H1 (cell line): Measurements from ENCODE around the gene DKC1. TPM values are rescaled to one million over a fixed set of nuclear protein-coding genes. Genes with fewer than 3 reads are reported as not detected.

Experiments
- CTCF ChIA-PET: fragments of 300-600 bp; sonication (Branson Sonifier 250); formaldehyde crosslinking; loops from one replicate; lab custom pipeline; 2021; ENCODE audit not compliant: partially characterized antibody; lab: Charles Lee
- POLR2A ChIA-PET: fragments of 300-600 bp; sonication (Branson Sonifier 250); formaldehyde crosslinking; loops from one replicate; lab custom pipeline; 2021; ENCODE audit warnings: inconsistent platforms; ENCODE audit not compliant: partially characterized antibody; lab: Charles Lee
- DNase-seq, 2 experiments: peaks; one replicate each; pipeline versions ENCODE4 v3.0.0 to v3.0.0-alpha.2; 2010 to 2022; ENCODE audit warnings: low spot score in 2 of 2, low read depth in 1 of 2, mixed read lengths in 1 of 2
- FAIRE-seq: peaks from 2 replicates; lab custom pipeline; 2011; peaks lifted over from hg19 to GRCh38; lab: Jason Lieb, UNC
- H2AFZ ChIP-seq: 2 replicates; pipeline ENCODE4 v1.8.1; 2012; ENCODE audit warnings: low read length, inconsistent platforms
- H2AK5ac ChIP-seq: 2 replicates; pipeline ENCODE4 v1.6.1; 2013; ENCODE audit warnings: low read depth, low read length
- H2BK120ac ChIP-seq: replicated peaks from 2 replicates; pipeline ENCODE3; 2013; ENCODE audit warnings: low read depth, low read length, inconsistent platforms
- H2BK12ac ChIP-seq: 2 replicates; pipeline ENCODE4 v1.6.1; 2013; ENCODE audit warnings: low read depth, low read length
- H2BK15ac ChIP-seq: 2 replicates; pipeline ENCODE4 v1.6.1; 2013; ENCODE audit warnings: low read length
- H2BK20ac ChIP-seq: 2 replicates; pipeline ENCODE4 v1.6.1; 2013; ENCODE audit warnings: low read length
- H2BK5ac ChIP-seq: 2 replicates; pipeline ENCODE4 v1.6.1; 2013; ENCODE audit warnings: low read depth, low read length
- H3K14ac ChIP-seq: 2 replicates; pipeline ENCODE4 v1.6.1; 2013; ENCODE audit warnings: inconsistent platforms; ENCODE audit not compliant: insufficient read length
- H3K18ac ChIP-seq: 2 replicates; pipeline ENCODE4 v1.6.1; 2013; ENCODE audit warnings: low read length; ENCODE audit errors: extremely low read depth
- H3K23ac ChIP-seq: 2 replicates; pipeline ENCODE4 v1.6.1; 2013; ENCODE audit warnings: inconsistent platforms; ENCODE audit not compliant: insufficient read length
- H3K23me2 ChIP-seq: 2 replicates; pipeline ENCODE4 v1.6.1; 2013; ENCODE audit warnings: low read depth, low read length
- H3K27ac ChIP-seq: 2 replicates; pipeline ENCODE4 v1.6.1; 2011; ENCODE audit warnings: low read depth, low read length, inconsistent platforms
- H3K27me3 ChIP-seq, 4 experiments: replicated peaks in 1 of 4; 1 replicate in 1 of 4; 2 replicates in 3 of 4; pipeline versions ENCODE4 v1.6.1 to v1.8.1; 2011 to 2013; ENCODE audit warnings: low read length in 3 of 4, mild to moderate bottlenecking in 3 of 4, inconsistent platforms in 2 of 4, mixed read lengths in 2 of 4, moderate library complexity in 1 of 4; ENCODE audit not compliant: control insufficient read depth in 3 of 4, insufficient read depth in 3 of 4; ENCODE audit errors: extremely low read depth in 1 of 4
- H3K36me3 ChIP-seq, 4 experiments: 2 replicates each; pipeline versions ENCODE4 v1.6.1 to v1.8.1; 2011 to 2013; ENCODE audit warnings: mild to moderate bottlenecking in 4 of 4, low read length in 3 of 4, moderate library complexity in 2 of 4, control low read depth in 1 of 4, inconsistent platforms in 1 of 4; ENCODE audit not compliant: insufficient read depth in 4 of 4, control insufficient read depth in 2 of 4
- H3K4ac ChIP-seq: replicated peaks from 2 replicates; pipeline ENCODE3; 2013; ENCODE audit warnings: low read length, low read depth, mixed read lengths, inconsistent platforms; ENCODE audit not compliant: insufficient read length
- H3K4me1 ChIP-seq, 4 experiments: replicated peaks in 1 of 4; 1 replicate in 1 of 4; 2 replicates in 3 of 4; pipeline versions ENCODE4 v1.6.1 to v1.8.1; 2011 to 2013; ENCODE audit warnings: low read length in 3 of 4, inconsistent platforms in 2 of 4, mixed read lengths in 1 of 4; ENCODE audit not compliant: insufficient read depth in 4 of 4, control insufficient read depth in 3 of 4
- H3K4me2 ChIP-seq, 2 experiments: 2 replicates each; pipeline versions ENCODE4 v1.6.1 to v1.8.1; 2011 to 2013; ENCODE audit warnings: low read depth in 2 of 2, low read length in 2 of 2, control low read depth in 1 of 2, inconsistent platforms in 1 of 2, mild to moderate bottlenecking in 1 of 2; ENCODE audit not compliant: insufficient read depth in 1 of 2
- H3K4me3 ChIP-seq, 4 experiments: fragments of 200-600, 300-600 bp in 1 of 4; sonication (generic), shearing (Covaris generic), sonication (Bioruptor Twin) in 1 of 4; 2 replicates each; pipeline versions ENCODE4 v1.5.1 to v1.8.1; 2011 to 2016; ENCODE audit warnings: low read length in 4 of 4, low read depth in 3 of 4, control low read depth in 2 of 4, inconsistent platforms in 2 of 4, mild to moderate bottlenecking in 2 of 4, mixed read lengths in 1 of 4, moderate library complexity in 1 of 4; ENCODE audit not compliant: insufficient read depth in 2 of 4; ENCODE audit errors: extremely low read depth in 1 of 4
- H3K56ac ChIP-seq: replicated peaks from 2 replicates; pipeline ENCODE3; 2013; ENCODE audit warnings: low read depth, mild to moderate bottlenecking, mixed read lengths, low read length, inconsistent platforms; ENCODE audit not compliant: insufficient read length
- H3K79me1 ChIP-seq: 2 replicates; pipeline ENCODE4 v1.6.1; 2013; ENCODE audit warnings: low read depth, low read length, control low read depth
- H3K79me2 ChIP-seq, 2 experiments: 2 replicates each; pipeline versions ENCODE4 v1.6.1 to v1.8.1; 2012 to 2013; ENCODE audit warnings: low read length in 2 of 2, mild to moderate bottlenecking in 2 of 2, inconsistent platforms in 1 of 2; ENCODE audit not compliant: insufficient read depth in 2 of 2, control insufficient read depth in 1 of 2
- H3K9ac ChIP-seq, 4 experiments: replicated peaks in 1 of 4; 1 replicate in 1 of 4; 2 replicates in 3 of 4; pipeline versions ENCODE4 v1.6.1 to v1.8.1; 2011 to 2013; ENCODE audit warnings: low read depth in 3 of 4, low read length in 3 of 4, control low read depth in 2 of 4, mild to moderate bottlenecking in 2 of 4, moderate library complexity in 2 of 4, inconsistent platforms in 1 of 4; ENCODE audit errors: extremely low read depth in 1 of 4
- H3K9me3 ChIP-seq, 2 experiments: 2 replicates each; pipeline versions ENCODE4 v1.6.1 to v1.8.1; 2012 to 2013; ENCODE audit warnings: mild to moderate bottlenecking in 2 of 2, moderate library complexity in 2 of 2, control low read depth in 1 of 2, inconsistent platforms in 1 of 2, low read depth in 1 of 2, low read length in 1 of 2, mixed read lengths in 1 of 2; ENCODE audit not compliant: insufficient read depth in 2 of 2
- H4K20me1 ChIP-seq, 2 experiments: replicated peaks in 1 of 2; 2 replicates each; pipeline versions ENCODE3 to v1.8.1; 2011 to 2013; ENCODE audit warnings: inconsistent platforms in 2 of 2, low read length in 2 of 2, mild to moderate bottlenecking in 1 of 2; ENCODE audit not compliant: insufficient read depth in 2 of 2, control insufficient read depth in 1 of 2
- H4K5ac ChIP-seq: 2 replicates; pipeline ENCODE4 v1.6.1; 2013; ENCODE audit warnings: low read length, low read depth, mixed read lengths, inconsistent platforms; ENCODE audit not compliant: insufficient read length
- H4K8ac ChIP-seq: 2 replicates; pipeline ENCODE4 v1.8.0; 2013; ENCODE audit warnings: mild to moderate bottlenecking, moderate library complexity, low read length, inconsistent platforms; ENCODE audit not compliant: insufficient read depth; ENCODE audit errors: extremely low read depth
- H4K91ac ChIP-seq: replicated peaks from 2 replicates; pipeline ENCODE3; 2013; ENCODE audit warnings: low read length, mixed read lengths, inconsistent platforms; ENCODE audit not compliant: insufficient read length
- ASH2L ChIP-seq: fragments of 200-600, 300-600 bp; sonication (generic); IDR thresholded peaks from one replicate; pipeline ENCODE4 v1.7.1; 2017; ENCODE audit warnings: low read length
- CBX5 ChIP-seq: fragments of 300-800, 300-1000 bp; sonication (generic); IDR thresholded peaks from 2 replicates; pipeline ENCODE4 v1.7.1; 2016; ENCODE audit warnings: antibody characterized with exemption, low read length, low read depth
- HDAC6 ChIP-seq: IDR thresholded peaks from one replicate; pipeline ENCODE4 v1.7.1; 2012; ENCODE audit warnings: low read depth, mild to moderate bottlenecking, inconsistent platforms, low read length, moderate library complexity
- TAF1 ChIP-seq: IDR thresholded peaks from 2 replicates; pipeline ENCODE4 v1.6.1; 2011; ENCODE audit warnings: mild to moderate bottlenecking, low read depth, low read length
- WGBS, 2 experiments: shearing (Covaris generic) in 1 of 2; methylation state at CpG; one replicate each; pipeline versions ENCODE4 v1.1.6 to v1.1.7; 2013 to 2015; ENCODE audit warnings: low lambda C conversion rate in 2 of 2, mixed read lengths in 2 of 2, inconsistent platforms in 1 of 2, low coverage in 1 of 2, missing lambda C conversion rate in 1 of 2; ENCODE audit not compliant: insufficient replicate concordance in 2 of 2, insufficient coverage in 1 of 2, insufficient read length in 1 of 2; ENCODE audit errors: extremely low coverage in 1 of 2, missing lambda C conversion rate in 1 of 2; 5-methylcytosine and 5-hydroxymethylcytosine counted together
- polyA plus RNA-seq, 7 experiments: library from polyadenylated mRNA; depleted of rRNA in 3 of 7; stranded (reverse) in 5 of 7; unstranded in 2 of 7; fragments of >200 nt in 5 of 7; fragments of 200-250 nt in 2 of 7; gene quantifications; 1 replicate in 5 of 7; 2 replicates in 1 of 7; 4 replicates in 1 of 7; pipeline versions ENCODE4 v1.2.1 to v1.2.3, GENCODE V29; 2011 to 2013; ENCODE audit warnings: missing spikeins in 2 of 7, mixed read lengths in 2 of 7
- total RNA-seq: library from RNA; stranded (reverse); fragmentation: NEBNext Ultra II Directional; extraction: Animal tissue kit (Norgen Biotek cat#: 25700); gene quantifications from 2 replicates; pipeline ENCODE4 v1.2.1, GENCODE V29; 2021

Gene DKC1
- total and polyA plus RNA-seq, 2 of the 8 experiments (the other 6 are each of a cell fraction or from before 2014, with no cell fraction given) = 65.6 to 143 TPM

- FAIRE-seq (no peak), DNase-seq (no peak)
- ChIA-PET POLR2A (interaction anchor here (1.4 kb wide), 1 partner anchor 17 kb away, joined by 3 read pairs; no protein-coding TSS in a partner anchor), CTCF (no interaction called here)
- Histone ChIP-seq H4K91ac (no peak overlapping the region), H4K20me1 (no peaks in the 10 kb centered on the region), H2AFZ (no peak overlapping the region), H3K36me3 (no peaks in the 10 kb centered on the region), H3K9ac (no peak overlapping the region), H2BK12ac (no peak overlapping the region), H3K4me1 (peaks cover 0 to 4% (median 2%) of the 10 kb centered on the region in 4 experiments; a peak in 3 of 7 replicates), H3K79me1 (no peaks in the 10 kb centered on the region), H3K9me3 (no peaks in the 10 kb centered on the region), H2BK5ac (no peak overlapping the region), H3K14ac (no peak overlapping the region), H3K4me3 (no peak overlapping the region), H3K27ac (no peak overlapping the region), H3K4me2 (no peak overlapping the region), H2BK15ac (no peak overlapping the region), H3K4ac (no peak overlapping the region), H3K56ac (no peak overlapping the region), H3K27me3 (no peaks in the 10 kb centered on the region), H2BK120ac (no peak overlapping the region), H2BK20ac (no peak overlapping the region), H3K79me2 (peaks cover 0 to 8% of the 10 kb centered on the region in 2 experiments; a peak in 2 of 4 replicates), H3K18ac (no peak overlapping the region), H2AK5ac (no peak overlapping the region), H3K23ac (no peak overlapping the region), H4K5ac (no peak overlapping the region), H4K8ac (no peak overlapping the region), H3K23me2 (peaks cover 6% of the 10 kb centered on the region; the same call in 1 of the 2 replicates)
- WGBS, 2 experiments = 75% methylated on average over 4 of the region's 4 CpGs; no CpG with 5 or more reads in 1 of the 2 experiments
- TF ChIP-seq CBX5 = no peak
- TF ChIP-seq TAF1 = no peak
- no peak for TF ChIP-seq ASH2L
- no peak for TF ChIP-seq HDAC6
Measured at GRCh38 chrX:154758696-154759095, 4.0 kb upstream of the DKC1 start.
